PFSK-1 (cell line): ENCODE results near the gene LRRTM2.

Source experiments
- FOXP2 ChIP-seq: optimal IDR thresholded peaks from 2 replicates; pipeline ENCODE3; 2011; ENCODE audit warnings: borderline replicate concordance, control low read depth, inconsistent platforms; ENCODE audit not compliant: insufficient read depth; ENCODE audit errors: extremely low read length, extremely low read depth
- POLR2AphosphoS5 ChIP-seq: IDR thresholded peaks from 2 replicates; pipeline ENCODE4 v1.6.1; 2012; ENCODE audit warnings: low read depth, mild to moderate bottlenecking, control low read depth, low read length, moderate library complexity
- SIN3A ChIP-seq: IDR thresholded peaks from 2 replicates; pipeline ENCODE4 v1.6.1; 2012; ENCODE audit warnings: mild to moderate bottlenecking, low read length, moderate library complexity, borderline replicate concordance; ENCODE audit not compliant: insufficient read depth
- TAF1 ChIP-seq: IDR thresholded peaks from 2 replicates; pipeline ENCODE4 v1.6.1; 2012; ENCODE audit warnings: low read length, control low read depth, borderline replicate concordance; ENCODE audit not compliant: insufficient read depth
- TF ChIP-seq, protein P1 (sequence below), 2 experiments: IDR thresholded peaks; 2 replicates each; pipeline versions ENCODE4 v1.6.1 to v1.8.0; 2011 to 2012; ENCODE audit warnings: low read depth in 2 of 2, low read length in 2 of 2, control low read depth in 1 of 2, inconsistent platforms in 1 of 2, mild to moderate bottlenecking in 1 of 2, moderate library complexity in 1 of 2; ENCODE audit not compliant: insufficient read depth in 1 of 2

Gene LRRTM2

DNA sequence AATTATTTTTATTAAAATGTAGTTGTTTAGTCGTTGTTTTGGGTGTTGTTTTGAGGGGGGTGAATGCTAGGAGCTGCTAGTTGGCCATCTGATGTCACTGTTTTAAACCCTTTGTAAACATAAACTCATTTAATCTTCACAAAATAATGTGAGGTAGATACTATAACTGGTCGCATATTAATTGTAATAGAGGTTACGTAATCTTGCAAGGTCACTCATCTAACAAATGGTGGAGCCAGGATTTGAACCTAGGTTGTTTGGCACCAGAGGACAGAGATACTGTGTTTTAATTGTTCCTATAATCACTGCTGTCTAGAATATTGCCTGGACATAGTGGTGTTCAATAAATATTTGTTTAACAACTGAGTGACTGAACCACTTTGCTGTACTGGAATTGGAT, 54.4 kb downstream of the LRRTM2 start:
- TF ChIP-seq FOXP2 (no peak), TAF1 (no peak), POLR2AphosphoS5 (no peak), SIN3A (no peak)
- TF ChIP-seq, protein P1, sequence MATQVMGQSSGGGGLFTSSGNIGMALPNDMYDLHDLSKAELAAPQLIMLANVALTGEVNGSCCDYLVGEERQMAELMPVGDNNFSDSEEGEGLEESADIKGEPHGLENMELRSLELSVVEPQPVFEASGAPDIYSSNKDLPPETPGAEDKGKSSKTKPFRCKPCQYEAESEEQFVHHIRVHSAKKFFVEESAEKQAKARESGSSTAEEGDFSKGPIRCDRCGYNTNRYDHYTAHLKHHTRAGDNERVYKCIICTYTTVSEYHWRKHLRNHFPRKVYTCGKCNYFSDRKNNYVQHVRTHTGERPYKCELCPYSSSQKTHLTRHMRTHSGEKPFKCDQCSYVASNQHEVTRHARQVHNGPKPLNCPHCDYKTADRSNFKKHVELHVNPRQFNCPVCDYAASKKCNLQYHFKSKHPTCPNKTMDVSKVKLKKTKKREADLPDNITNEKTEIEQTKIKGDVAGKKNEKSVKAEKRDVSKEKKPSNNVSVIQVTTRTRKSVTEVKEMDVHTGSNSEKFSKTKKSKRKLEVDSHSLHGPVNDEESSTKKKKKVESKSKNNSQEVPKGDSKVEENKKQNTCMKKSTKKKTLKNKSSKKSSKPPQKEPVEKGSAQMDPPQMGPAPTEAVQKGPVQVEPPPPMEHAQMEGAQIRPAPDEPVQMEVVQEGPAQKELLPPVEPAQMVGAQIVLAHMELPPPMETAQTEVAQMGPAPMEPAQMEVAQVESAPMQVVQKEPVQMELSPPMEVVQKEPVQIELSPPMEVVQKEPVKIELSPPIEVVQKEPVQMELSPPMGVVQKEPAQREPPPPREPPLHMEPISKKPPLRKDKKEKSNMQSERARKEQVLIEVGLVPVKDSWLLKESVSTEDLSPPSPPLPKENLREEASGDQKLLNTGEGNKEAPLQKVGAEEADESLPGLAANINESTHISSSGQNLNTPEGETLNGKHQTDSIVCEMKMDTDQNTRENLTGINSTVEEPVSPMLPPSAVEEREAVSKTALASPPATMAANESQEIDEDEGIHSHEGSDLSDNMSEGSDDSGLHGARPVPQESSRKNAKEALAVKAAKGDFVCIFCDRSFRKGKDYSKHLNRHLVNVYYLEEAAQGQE (IDR thresholded peaks at IDR 0.05; ENCODE audit: insufficient read depth in 1 of 2, low read depth in 2 of 2, low read length in 2 of 2), result no peak

DNA sequence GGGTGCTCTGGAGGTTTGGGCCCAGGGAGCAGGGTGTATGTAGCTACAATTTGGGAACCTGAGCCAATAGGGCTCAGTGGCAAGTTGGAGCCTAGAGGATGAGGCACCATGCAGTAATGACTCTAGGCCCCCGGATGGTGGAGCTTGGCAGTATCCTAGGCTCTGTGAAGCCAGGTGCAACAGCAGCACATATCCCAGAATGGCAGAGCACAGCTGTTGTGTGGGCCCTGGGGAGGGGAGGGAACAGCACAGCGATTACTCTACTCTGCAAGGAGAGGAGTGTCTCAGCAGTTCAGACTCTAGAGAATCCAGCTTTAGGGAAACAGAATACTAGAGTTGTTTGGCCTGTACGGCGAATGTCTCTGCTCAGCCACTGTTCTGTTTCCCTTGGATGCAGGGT, 56.1 kb downstream of the LRRTM2 start:
- TF ChIP-seq SIN3A (no peak), POLR2AphosphoS5 (no peak), FOXP2 (no peak), TAF1 (no peak)
- TF ChIP-seq, protein P1 (IDR thresholded peaks at IDR 0.05; ENCODE audit: insufficient read depth in 1 of 2, low read depth in 2 of 2, low read length in 2 of 2), result no peak
